K562 (cell line): ENCODE measurements around the gene LYPLA2. TPM values are rescaled to one million over a fixed set of nuclear protein-coding genes. Genes with fewer than 3 reads are reported as not detected.

ENCODE experiments used
- ARID2 ChIP-seq: fragments of 450-650 bp; IDR thresholded peaks from 2 replicates; pipeline ENCODE4 v1.6.1; 2017; ENCODE audit warnings: antibody characterized with exemption, mild to moderate bottlenecking
- BRF1 ChIP-seq: IDR thresholded peaks from 3 replicates; pipeline ENCODE4 v1.6.1; 2011; ENCODE audit warnings: borderline replicate concordance, mild to moderate bottlenecking; ENCODE audit not compliant: insufficient read length; ENCODE audit errors: extremely low read depth
- CAMTA2 ChIP-seq: fragments of 250-450 bp; sonication (Bioruptor Pico); conservative IDR thresholded peaks from 2 replicates; pipeline ENCODE4 v1.5.1; 2022
- HNRNPH1 ChIP-seq: fragments of 200-400 bp; formaldehyde crosslinking; optimal IDR thresholded peaks from 2 replicates; pipeline ENCODE3; 2017; ENCODE audit warnings: low read depth, mild to moderate bottlenecking, low read length, moderate library complexity
- NCOR1 ChIP-seq: fragments of 450-650 bp; IDR thresholded peaks from 2 replicates; pipeline ENCODE4 v1.6.1; 2016; ENCODE audit warnings: mild to moderate bottlenecking, moderate library complexity
- NFRKB ChIP-seq: fragments of 450-650 bp; IDR thresholded peaks from 2 replicates; pipeline ENCODE4 v1.6.1; 2016; ENCODE audit warnings: low read depth
- PCBP1 ChIP-seq: fragments of 200-400 bp; formaldehyde crosslinking; IDR thresholded peaks from 2 replicates; pipeline ENCODE4 v1.6.1; 2018; ENCODE audit warnings: mild to moderate bottlenecking, low read depth, low read length; ENCODE audit not compliant: poor library complexity, severe bottlenecking
- RBM34 ChIP-seq: fragments of 200-400 bp; formaldehyde crosslinking; IDR thresholded peaks from 2 replicates; pipeline ENCODE4 v1.6.1; 2018; ENCODE audit warnings: low read length, borderline replicate concordance; ENCODE audit not compliant: insufficient read depth
- SMARCE1 ChIP-seq: fragments of 450-650 bp; IDR thresholded peaks from 2 replicates; pipeline ENCODE4 v1.7.1; 2016; ENCODE audit warnings: mild to moderate bottlenecking
- TOE1 ChIP-seq, 2 experiments: fragments of 450-650 bp in 1 of 2; sonication (generic) in 1 of 2; formaldehyde crosslinking in 1 of 2; IDR thresholded peaks; 2 replicates each; pipeline versions ENCODE4 v1.7.1 to v1.8.0; 2016 to 2022; ENCODE audit warnings: borderline replicate concordance in 2 of 2, mild to moderate bottlenecking in 2 of 2, antibody characterized with exemption in 1 of 2, inconsistent platforms in 1 of 2, low read depth in 1 of 2, missing genetic modification reagents in 1 of 2, moderate library complexity in 1 of 2
- TRIM24 ChIP-seq, 2 experiments: fragments of 450-650 bp; IDR thresholded peaks; 2 replicates each; pipeline ENCODE4 v1.6.1; 2016
- ZBTB9 ChIP-seq: fragments of 450-650 bp; formaldehyde crosslinking; IDR thresholded peaks from 2 replicates; pipeline ENCODE4 v1.4.0; 2020; ENCODE audit warnings: mild to moderate bottlenecking, moderate library complexity
- ZFP1 ChIP-seq: fragments of 450-650 bp; formaldehyde crosslinking; IDR thresholded peaks from 2 replicates; pipeline ENCODE4 v1.4.0; 2020; ENCODE audit warnings: mild to moderate bottlenecking, mixed read lengths
- ZNF311 ChIP-seq: fragments of 250-450 bp; sonication (Bioruptor Pico); IDR thresholded peaks from 2 replicates; pipeline ENCODE4 v1.4.0; 2020; ENCODE audit warnings: mild to moderate bottlenecking, moderate library complexity
- ZNF592 ChIP-seq: fragments of 450-650 bp; IDR thresholded peaks from 2 replicates; pipeline ENCODE4 v1.6.1; 2017; ENCODE audit warnings: antibody characterized with exemption, mild to moderate bottlenecking
- polyA plus RNA-seq, 8 experiments: library from polyadenylated mRNA; depleted of rRNA in 4 of 8; stranded (reverse) in 5 of 8; unstranded in 3 of 8; fragments of >200 nt; fragmentation: Nextera tagmentation in 2 of 8; fragmentation: Illumina TruSeq in 1 of 8; extraction: Ambion mirVana in 2 of 8; extraction: Trizol in 1 of 8; gene quantifications; 2 replicates each; pipeline versions ENCODE4 v1.2.1 to v1.2.3, GENCODE V29; 2011 to 2014; ENCODE audit warnings: inconsistent platforms in 1 of 8, missing spikeins in 1 of 8
- total RNA-seq, 7 experiments: library from RNA; depleted of rRNA in 6 of 7; stranded (reverse); fragments of >200 nt in 6 of 7; fragmentation: Illumina TruSeq in 2 of 7; extraction: Trizol in 2 of 7; gene quantifications; 2 replicates each; pipeline versions ENCODE4 v1.2.1 to v1.2.3, GENCODE V29; 2011 to 2021; ENCODE audit warnings: low replicate concordance in 1 of 7
- TF ChIP-seq, protein P1 (sequence below): fragments of 200-400 bp; formaldehyde crosslinking; IDR thresholded peaks from 2 replicates; pipeline ENCODE4 v1.6.1; 2017; ENCODE audit warnings: mild to moderate bottlenecking, low read depth, low read length, moderate library complexity
- TF ChIP-seq, protein P2 (sequence below): fragments of 250-450 bp; sonication (Bioruptor Pico); IDR thresholded peaks from 2 replicates; pipeline ENCODE4 v1.9.0; 2021; ENCODE audit warnings: mild to moderate bottlenecking, inconsistent platforms

LYPLA2 gene
- total and polyA plus RNA-seq, 9 of the 15 experiments (the other 6 are each of a cell fraction or from before 2014, with no cell fraction given), result 3.9 to 128 (median 60.1) TPM

DNA sequence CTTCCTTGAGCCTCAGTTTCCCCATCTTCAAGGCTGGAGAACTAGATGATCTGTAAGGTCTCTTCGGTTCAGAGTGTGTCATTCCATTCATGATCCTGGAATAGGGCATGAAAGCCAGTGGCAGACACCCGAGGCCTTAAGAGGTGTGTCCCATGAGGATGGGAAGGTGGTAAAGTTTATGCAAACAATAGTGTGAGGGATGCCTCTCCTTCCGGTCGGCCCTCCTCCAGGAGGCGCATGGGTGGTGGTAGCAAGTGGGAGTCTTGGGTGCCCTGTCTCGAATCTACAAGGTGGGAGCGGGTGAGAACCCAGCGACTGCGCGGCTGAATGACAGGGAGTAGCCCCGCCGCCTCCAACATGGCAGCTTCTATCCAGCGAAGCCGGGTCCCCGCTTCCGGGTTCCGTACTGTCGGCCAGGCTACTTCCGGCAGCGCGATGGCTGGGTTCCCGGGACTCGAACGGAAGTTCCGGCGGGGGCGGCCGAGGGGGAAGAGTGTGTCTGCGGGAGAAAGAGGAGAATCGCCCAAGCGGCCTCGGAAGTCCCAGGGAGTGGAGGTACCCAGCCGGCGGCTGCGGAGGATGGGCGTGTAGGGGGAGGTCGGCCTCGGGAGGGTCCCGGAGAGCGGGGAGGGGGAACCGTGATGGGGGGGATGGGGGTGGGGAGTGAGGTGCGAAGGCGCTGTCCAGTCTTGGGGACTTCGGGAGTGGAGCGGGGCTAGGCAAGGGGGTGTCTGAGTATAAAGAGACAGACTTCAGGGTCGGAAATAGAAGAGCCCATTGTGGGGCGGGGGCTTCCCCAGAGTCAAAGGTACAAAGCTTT, at the start of gene LYPLA2 (continued):
- no peak for TF ChIP-seq ZNF592
- TF ChIP-seq, protein P1, sequence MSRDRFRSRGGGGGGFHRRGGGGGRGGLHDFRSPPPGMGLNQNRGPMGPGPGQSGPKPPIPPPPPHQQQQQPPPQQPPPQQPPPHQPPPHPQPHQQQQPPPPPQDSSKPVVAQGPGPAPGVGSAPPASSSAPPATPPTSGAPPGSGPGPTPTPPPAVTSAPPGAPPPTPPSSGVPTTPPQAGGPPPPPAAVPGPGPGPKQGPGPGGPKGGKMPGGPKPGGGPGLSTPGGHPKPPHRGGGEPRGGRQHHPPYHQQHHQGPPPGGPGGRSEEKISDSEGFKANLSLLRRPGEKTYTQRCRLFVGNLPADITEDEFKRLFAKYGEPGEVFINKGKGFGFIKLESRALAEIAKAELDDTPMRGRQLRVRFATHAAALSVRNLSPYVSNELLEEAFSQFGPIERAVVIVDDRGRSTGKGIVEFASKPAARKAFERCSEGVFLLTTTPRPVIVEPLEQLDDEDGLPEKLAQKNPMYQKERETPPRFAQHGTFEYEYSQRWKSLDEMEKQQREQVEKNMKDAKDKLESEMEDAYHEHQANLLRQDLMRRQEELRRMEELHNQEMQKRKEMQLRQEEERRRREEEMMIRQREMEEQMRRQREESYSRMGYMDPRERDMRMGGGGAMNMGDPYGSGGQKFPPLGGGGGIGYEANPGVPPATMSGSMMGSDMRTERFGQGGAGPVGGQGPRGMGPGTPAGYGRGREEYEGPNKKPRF, result no peak
- TF ChIP-seq ZNF311 (CRISPR knock-in tag), result no peak
- peak in 1 of 2 experiments; percentile 80; a peak in 2 of 4 replicates for TF ChIP-seq TRIM24 (IDR thresholded peaks at IDR 0.05)
- no peak for TF ChIP-seq CAMTA2 (CRISPR knock-in tag)
- peak; percentile 36; the same call in 1 of the 2 replicates for TF ChIP-seq TOE1 (IDR thresholded peaks at IDR 0.05; ENCODE audit: borderline replicate concordance)
- no peak for TF ChIP-seq TOE1 (CRISPR knock-in tag; IDR thresholded peaks at IDR 0.05; ENCODE audit: borderline replicate concordance, low read depth)
- no peak for TF ChIP-seq SMARCE1
- no peak for TF ChIP-seq ZFP1
- no peak for TF ChIP-seq ZBTB9 (CRISPR knock-in tag)
- TF ChIP-seq PCBP1, result peak; percentile 86
- TF ChIP-seq, protein P2, sequence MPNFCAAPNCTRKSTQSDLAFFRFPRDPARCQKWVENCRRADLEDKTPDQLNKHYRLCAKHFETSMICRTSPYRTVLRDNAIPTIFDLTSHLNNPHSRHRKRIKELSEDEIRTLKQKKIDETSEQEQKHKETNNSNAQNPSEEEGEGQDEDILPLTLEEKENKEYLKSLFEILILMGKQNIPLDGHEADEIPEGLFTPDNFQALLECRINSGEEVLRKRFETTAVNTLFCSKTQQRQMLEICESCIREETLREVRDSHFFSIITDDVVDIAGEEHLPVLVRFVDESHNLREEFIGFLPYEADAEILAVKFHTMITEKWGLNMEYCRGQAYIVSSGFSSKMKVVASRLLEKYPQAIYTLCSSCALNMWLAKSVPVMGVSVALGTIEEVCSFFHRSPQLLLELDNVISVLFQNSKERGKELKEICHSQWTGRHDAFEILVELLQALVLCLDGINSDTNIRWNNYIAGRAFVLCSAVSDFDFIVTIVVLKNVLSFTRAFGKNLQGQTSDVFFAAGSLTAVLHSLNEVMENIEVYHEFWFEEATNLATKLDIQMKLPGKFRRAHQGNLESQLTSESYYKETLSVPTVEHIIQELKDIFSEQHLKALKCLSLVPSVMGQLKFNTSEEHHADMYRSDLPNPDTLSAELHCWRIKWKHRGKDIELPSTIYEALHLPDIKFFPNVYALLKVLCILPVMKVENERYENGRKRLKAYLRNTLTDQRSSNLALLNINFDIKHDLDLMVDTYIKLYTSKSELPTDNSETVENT (CRISPR knock-in tag), result peak; percentile 83
- TF ChIP-seq HNRNPH1, result no peak
- no peak for TF ChIP-seq RBM34
- TF ChIP-seq BRF1, result no peak
- TF ChIP-seq NCOR1, result peak; percentile 49
- TF ChIP-seq NFRKB, result peak; percentile 72; the same call in 1 of the 2 replicates
- TF ChIP-seq ARID2, result no peak
